T-helper 1 cell (primary cell): Measurements from ENCODE around the gene HINFP.

Experiments
- DNase-seq, 5 donors: peaks; one replicate each; pipeline ENCODE4 v3.0.0-alpha.2; 2012 to 2020
- total RNA-seq, 4 donors: gene quantifications; one replicate each; lab custom pipeline; 2026; lab: John Stamatoyannopoulos, UW

HINFP gene, protein sequence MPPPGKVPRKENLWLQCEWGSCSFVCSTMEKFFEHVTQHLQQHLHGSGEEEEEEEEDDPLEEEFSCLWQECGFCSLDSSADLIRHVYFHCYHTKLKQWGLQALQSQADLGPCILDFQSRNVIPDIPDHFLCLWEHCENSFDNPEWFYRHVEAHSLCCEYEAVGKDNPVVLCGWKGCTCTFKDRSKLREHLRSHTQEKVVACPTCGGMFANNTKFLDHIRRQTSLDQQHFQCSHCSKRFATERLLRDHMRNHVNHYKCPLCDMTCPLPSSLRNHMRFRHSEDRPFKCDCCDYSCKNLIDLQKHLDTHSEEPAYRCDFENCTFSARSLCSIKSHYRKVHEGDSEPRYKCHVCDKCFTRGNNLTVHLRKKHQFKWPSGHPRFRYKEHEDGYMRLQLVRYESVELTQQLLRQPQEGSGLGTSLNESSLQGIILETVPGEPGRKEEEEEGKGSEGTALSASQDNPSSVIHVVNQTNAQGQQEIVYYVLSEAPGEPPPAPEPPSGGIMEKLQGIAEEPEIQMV
- total RNA-seq: 18.6 to 40.2 (median 30.3) reads per million in 4 donors

GRCh38 chr11:119121008-119121810 is at the start of gene HINFP:
TSS of gene HINFP (plus strand) at chr11:119121580. CDS start at chr11:119126945, 5,365 bp downstream.
- peak; percentile 99 to 100 (median 100) for DNase-seq

DNA sequence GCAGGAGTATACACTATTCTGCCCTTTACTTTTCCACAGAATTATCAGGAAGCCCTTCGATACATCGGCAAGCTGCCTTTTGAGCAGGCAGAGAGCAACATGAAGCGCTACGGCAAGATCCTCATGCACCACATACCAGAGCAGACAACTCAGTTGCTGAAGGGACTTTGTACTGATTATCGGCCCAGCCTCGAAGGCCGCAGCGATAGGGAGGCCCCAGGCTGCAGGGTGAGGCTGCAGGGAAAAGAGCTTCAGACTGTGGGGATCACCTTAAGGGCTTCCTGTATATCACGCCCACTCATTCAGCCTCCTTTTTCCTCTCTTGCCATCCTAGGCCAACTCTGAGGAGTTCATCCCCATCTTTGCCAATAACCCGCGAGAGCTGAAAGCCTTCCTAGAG is 43.5 kb upstream of the HINFP start:
- DNase-seq: no peak

- DNase-seq: no peak
Observed at GRCh38 chr11:119078675-119079420, 42.5 kb upstream of the HINFP start.

- no peak for DNase-seq
Observed at GRCh38 chr11:119081682-119082260, 39.6 kb upstream of the HINFP start.

- DNase-seq: peak; percentile 81 to 95 (median 88)
Observed at GRCh38 chr11:119084663-119085436, 36.5 kb upstream of the HINFP start, which contains the start of gene HMBS. TSS of gene HMBS (plus strand) at chr11:119084881. CDS start at chr11:119085034, 153 bp downstream.

DNA sequence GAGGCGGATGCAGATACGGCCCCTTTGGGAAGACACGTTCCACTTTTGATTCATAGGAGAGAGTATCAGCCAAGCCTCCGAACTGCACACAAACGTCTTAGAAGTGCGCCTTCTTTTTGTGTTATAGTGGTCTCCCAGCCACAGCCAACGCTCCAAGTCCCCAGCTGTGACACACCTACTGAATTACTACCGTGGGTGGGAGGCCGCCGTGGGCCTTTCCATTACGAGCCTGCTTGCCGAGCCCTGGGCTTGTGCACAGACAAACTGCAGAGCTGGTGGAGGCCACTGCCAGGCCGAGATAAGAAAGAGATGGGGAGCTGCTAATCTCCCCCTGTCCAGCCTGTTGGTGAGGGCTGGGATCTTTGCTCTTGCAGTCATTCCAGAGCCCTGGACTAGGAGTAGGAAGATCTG is 35.9 kb upstream of the HINFP start:
- no peak for DNase-seq

- DNase-seq: no peak
Observed at GRCh38 chr11:119087123-119087522, 34.3 kb upstream of the HINFP start.

- DNase-seq: no peak
Observed at GRCh38 chr11:119087747-119088241, 33.6 kb upstream of the HINFP start.

- no peak for DNase-seq
Observed at GRCh38 chr11:119088406-119088805, 33.0 kb upstream of the HINFP start.

DNA sequence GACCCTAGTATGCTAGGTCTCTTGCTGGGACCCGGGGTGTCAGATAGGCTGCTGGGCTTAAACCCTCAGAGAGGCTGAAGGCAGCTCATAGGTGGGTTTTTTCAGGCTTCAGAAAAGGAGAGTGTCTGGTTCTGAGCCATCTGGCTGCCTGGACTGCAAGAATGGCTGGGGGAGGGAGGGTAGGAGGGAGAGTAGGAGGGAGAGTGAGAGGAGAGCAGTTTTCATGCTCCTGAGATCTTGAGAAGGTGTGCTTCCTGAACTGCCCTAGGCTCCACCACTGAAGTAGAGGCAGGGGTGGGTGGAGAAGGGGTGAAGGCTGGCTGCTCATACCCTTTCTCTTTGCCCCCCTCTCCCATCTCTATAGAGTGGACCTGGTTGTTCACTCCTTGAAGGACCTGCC is 32.1 kb upstream of the HINFP start:
- DNase-seq: no peak

GRCh38 chr11:119091178-119091577 is 30.2 kb upstream of the HINFP start:
- no peak for DNase-seq

DNA sequence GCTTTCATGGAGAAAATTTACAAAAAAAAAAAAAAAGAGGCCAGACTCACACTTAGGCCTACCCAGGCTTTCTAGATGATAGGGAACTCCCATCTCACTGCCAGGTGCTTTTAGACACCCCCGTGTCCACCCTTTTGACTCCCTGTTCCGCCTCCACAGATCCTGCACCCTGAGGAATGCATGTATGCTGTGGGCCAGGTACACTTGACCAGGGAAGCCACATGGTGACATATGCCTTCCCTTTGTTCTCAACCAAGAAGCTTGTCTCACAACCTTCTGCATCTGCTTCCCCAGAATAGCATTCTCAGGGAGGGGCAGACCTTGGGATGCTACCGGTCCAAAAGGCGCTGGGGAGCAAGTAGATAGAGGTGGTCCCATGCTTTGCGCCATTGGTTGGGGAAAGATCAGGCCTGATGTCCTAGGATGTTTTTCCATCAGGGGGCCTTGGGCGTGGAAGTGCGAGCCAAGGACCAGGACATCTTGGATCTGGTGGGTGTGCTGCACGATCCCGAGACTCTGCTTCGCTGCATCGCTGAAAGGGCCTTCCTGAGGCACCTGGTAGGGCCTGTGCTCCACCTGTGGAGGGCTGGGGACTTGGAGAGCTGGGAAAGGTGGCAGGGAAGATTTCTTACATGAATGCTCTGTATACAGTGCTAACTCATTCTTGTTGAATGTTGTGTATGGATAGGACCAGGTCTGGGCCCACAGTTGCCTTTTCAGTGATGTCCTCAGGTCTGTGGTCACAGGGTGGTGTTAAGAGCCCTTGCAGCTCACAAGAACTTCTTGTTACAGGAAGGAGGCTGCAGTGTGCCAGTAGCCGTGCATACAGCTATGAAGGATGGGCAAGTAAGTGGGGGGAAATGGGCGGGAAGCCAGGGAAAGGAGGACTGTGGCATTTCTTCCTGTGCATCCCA is 29.2 kb upstream of the HINFP start:
- no peak for DNase-seq

DNA sequence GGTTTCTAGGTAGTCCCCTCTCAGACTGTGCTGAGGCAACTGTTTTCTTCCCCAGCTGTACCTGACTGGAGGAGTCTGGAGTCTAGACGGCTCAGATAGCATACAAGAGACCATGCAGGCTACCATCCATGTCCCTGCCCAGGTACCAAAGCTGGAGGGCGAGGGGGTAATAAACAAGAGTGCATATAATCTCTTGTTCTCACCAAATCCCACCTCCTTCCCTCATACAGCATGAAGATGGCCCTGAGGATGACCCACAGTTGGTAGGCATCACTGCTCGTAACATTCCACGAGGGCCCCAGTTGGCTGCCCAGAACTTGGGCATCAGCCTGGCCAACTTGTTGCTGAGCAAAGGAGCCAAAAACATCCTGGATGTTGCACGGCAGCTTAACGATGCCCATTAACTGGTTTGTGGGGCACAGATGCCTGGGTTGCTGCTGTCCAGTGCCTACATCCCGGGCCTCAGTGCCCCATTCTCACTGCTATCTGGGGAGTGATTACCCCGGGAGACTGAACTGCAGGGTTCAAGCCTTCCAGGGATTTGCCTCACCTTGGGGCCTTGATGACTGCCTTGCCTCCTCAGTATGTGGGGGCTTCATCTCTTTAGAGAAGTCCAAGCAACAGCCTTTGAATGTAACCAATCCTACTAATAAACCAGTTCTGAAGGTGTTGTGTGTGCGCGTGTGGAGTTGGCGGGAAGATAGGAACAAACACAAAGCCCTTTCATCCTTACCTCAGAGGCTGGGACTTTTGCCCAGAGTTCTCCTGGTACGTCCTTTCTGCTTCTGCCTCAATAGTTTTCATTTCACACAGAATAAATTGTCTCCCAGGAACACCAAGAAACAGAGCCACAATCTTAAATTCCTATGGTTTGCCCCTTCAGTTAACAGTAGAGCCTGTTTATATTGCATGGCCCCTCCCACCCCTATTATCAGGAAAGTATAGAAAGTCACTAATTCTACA is 28.2 kb upstream of the HINFP start:
- no peak for DNase-seq

- peak in 4 of 5 donors; percentile 25 to 45 (median 38) for DNase-seq
Observed at GRCh38 chr11:119093942-119094815, 27.2 kb upstream of the HINFP start.

- DNase-seq: no peak
Observed at GRCh38 chr11:119094816-119095065, 26.6 kb upstream of the HINFP start.

DNA sequence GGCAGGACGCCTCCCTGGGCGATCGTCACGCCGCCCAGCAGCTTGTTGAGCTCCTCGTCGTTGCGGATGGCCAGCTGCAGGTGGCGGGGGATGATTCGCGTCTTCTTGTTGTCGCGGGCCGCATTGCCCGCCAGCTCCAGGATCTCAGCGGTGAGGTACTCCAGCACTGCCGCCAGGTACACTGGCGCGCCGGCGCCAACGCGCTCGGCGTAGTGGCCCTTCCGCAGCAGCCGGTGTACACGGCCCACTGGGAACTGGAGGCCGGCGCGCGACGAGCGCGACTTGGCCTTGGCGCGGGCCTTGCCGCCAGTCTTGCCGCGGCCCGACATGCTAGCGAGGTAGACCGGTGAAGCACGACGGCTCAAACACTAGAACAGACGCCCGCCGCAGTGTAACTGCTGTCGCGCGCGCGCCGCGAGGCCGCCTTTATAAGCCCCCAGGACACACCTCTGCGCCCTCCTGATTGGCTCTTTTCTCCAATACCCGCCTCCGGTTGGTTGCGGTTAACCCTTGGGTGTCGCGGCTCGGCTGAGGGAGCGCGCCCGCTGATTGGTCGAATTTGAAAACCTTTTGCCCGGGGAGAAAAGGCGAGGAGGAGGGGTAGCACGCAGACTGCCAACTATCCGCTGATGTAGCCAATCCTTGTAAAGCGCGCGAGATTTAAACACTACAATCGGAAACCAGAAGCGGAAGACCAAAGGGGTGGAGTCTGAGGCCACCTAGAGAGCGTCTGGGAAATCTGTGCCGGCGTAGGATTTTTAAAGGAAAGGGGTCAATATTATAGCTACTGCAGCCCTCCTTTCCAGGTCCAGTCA is 26.1 kb upstream of the HINFP start:
- DNase-seq: peak; percentile 97 to 100 (median 99)

- no peak for DNase-seq
Observed at GRCh38 chr11:119099711-119100110, 21.7 kb upstream of the HINFP start.
